Embryonic facial prominence (tissue), 1 donor: ENCODE results near the gene DIPK1A.
A peak's percentile ranks its signal among the peaks of the same experiment; 100 is the strongest.
"Not testable (repeated sequence)": the region's sequence is repeated elsewhere in the genome, so short reads cannot be mapped to it uniquely, and the experiment has no call there.

Experiments used
- DNase-seq: peaks from one replicate; pipeline ENCODE4 v3.0.0-alpha.2; 2016; ENCODE audit errors: extremely low spot score

The DIPK1A gene

GRCh38 chr1:92980732-92981647 is 19.7 kb upstream of the DIPK1A start:
- no peak for DNase-seq

DNA sequence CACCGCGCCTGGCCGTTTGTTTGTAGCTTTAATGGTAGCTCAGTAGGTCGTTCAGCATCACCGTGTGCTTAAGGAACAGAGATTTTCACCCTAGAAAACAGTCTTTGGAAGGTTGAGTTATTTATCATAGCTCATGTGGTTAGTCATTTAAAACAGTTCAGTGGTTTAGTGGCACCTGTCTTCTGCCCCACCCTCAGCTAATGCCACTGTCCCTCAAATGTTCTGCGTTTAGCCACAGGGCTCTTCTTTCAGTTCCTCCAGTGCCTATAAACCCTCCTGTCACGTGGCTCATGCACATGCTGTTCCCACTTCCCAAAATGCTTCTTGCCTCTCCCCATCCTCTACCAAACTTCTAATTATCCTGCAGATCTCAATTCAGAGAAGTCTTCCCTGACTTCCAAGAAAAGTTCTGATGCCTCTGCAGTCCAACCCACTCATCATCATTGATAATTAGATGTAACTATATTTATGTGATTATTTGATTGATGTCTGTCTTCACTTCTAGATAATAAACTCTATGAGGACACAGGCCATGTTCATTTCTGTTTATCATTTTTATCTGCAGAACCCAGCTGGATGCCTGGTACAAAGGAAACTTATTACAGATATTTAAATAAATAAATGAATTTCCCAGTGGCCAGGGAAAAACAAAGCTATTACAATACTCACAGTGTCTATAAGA is 14.4 kb upstream of the DIPK1A start:
- no peak for DNase-seq

GRCh38 chr1:92974112-92974511 is 12.8 kb upstream of the DIPK1A start:
- DNase-seq = not testable (repeated sequence)

- no peak for DNase-seq
These were observed 12.1 kb upstream of the DIPK1A start for GRCh38 chr1:92973203-92973897.

- DNase-seq = no peak
These were observed 11.3 kb upstream of the DIPK1A start for GRCh38 chr1:92972409-92973129.

DNA sequence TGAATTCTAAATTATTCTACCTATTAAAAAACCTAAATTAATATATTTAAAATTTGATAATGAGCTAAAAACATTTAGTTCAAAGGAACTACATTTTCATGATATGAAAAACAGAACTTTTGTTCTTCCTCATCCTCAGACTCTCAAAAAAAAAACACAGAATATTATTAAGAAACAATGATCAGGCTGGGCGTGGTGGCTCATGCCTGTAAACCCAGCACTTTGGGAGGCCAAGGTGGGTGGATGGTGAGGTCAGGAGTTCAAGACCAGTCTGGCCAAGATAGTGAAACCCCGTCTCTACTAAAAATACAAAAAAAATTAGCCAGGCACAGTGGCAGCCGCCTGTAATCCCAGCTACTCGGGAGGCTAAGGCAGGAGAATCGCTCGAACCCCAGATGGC is 10.7 kb upstream of the DIPK1A start:
- DNase-seq = not testable (repeated sequence)

GRCh38 chr1:92970990-92971689 is 9.9 kb upstream of the DIPK1A start:
- DNase-seq = no peak

DNA sequence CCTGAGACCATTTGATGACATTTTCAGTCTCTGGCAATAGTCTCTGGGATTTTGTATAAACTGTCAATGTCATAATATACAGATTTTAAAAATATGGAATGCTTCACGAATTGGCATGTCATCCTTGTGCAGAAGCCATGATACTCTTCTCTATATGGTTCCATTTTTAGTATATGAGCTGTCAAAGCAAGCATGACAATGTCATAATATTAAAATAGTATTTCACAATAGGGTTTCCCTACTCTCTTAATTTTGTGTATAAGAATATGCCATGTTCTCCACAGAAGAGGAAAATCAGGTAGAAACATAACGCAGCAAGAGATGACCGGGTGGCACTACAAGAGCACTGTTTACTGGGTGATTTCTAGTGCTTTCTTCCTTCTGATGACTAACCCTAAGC is 8.3 kb upstream of the DIPK1A start:
- DNase-seq = no peak

DNA sequence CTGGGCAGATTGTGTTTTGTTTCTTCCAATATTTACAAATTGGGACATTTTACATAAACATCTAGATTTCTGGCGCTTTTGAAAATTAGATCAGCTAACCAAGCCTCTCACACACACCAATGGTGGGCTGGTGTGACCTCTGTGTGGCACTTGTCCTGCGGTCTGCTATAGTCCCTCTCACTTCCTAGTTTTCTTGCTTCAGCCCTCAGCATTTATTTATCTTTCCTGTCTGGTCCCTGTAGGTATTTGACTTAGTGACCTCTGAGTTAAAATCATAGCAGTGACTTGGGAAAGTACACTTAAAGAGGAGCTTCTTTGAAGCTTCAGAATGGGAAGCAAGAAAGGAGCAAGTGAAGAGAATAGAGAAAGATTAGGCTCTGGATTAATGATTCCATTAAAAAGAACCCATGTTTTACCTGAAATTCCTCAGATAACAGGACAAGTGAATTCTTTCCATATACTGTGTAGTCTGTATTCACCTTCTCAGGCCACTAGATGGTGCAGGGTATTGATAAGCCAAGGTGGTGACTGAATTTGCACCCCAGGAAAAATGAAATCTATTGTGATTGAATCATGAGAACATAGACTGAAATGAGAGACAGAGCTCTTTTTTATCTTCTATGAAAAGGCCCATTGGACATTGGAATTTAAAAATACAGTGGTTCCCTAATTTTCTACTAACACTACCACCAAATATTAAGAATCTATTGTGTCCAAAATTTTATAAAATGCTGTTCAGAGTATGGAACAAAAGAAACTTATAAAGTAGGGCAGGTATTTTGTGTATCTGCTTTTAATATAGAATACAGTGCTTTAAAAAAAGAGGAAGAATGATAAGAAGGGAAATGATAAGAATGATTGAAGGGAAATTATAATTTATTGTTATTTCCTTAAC is 7.1 kb upstream of the DIPK1A start:
- DNase-seq = no peak

DNA sequence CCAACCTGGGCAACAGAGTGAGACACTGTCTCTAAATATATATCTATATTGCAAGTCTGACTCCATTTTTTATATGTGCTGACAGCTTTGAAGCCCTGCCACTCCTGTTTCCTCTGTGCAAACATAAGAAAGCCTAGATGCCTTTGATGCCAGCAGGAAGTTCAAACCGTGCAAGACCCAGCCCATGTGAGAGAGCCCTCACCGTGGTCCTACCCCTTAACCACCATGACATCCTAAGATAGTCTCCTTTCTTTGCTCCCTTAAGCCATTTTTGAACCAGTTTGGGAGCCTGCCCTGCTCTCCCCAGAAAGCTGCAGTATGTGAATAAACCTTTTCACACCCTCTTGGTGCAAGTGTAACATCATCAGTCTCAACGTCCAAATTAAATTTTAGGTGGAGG is 3.7 kb upstream of the DIPK1A start:
- no peak for DNase-seq

GRCh38 chr1:92964316-92964715 is 3.1 kb upstream of the DIPK1A start:
- DNase-seq = no peak

DNA sequence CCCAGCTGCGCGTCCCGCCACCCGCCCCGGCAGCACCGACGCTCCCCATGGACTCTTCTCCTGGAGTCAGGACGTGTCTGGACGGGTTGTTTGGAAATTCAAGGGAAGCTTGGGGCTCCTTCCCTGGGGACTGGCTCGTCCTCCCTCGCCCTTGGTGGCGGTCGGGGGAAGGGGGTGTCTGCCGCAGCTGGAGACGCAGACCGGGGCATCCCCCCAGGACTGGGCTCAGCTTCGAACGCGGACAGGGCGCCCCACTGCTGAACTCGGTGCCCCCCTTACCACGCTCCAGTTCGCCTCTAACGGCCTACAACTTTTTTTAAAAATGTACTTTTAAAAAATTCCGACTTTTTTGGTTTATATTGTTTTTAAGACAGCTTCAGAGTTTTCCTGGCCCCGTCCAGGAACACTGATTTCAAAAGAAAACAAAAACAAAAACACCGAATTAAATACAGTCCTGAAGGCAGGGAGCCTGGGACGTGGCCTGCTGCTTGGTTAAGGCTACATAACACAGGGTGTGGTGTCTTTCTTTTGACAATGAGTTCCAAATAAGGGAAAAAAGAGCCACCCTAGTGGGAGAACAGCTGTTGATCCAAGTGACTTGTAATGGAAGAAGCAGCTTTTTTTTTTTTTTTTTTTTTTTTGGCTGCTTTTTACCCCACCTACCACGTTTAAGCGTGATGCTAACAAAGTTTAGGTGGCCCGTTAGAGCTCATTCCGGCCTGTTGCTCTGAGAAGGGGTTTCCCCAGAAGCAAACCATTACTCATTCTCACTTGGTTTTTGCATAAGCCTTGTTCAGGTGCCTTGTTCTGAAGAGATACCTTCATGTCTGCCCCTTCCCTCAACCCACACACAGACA is 862 bp upstream of the DIPK1A start:
- peak; percentile 32 for DNase-seq

- DNase-seq = peak; percentile 54
These were observed 699 bp downstream of the DIPK1A start for GRCh38 chr1:92960395-92961130.

GRCh38 chr1:92958203-92958970 is 2.9 kb downstream of the DIPK1A start:
- DNase-seq = no peak

DNA sequence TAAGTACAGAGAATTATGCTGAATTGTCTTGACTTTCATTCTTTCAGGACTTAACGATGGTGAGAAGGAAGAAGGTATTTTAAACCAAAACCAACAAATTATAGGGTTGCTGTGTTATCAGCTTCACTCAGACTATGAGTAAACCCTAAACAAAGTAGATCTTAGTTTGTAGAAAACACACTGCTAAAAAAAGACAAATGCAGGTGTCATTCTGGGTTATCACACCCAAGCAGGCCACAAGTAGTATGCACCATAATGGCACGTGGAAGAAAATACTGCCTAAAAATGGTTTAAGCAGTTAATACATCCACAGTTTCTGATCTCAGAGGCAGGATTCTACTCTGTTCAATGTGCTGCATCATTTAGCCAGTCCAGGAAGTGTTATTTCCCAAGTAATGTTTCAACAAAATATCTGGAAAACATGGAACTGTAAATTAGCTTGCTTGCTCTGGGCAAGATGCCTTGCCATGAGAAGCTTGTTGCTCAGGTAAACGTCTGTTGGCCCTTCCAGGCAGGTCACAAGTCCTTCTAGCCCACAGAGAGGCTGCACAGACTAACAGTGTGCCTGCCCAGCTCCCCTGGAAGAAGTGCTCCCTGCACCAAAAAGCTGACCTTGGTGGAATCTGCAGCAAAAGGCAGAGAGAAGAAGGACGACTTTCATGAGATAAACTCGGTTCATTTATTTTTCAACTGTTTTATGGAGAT is 4.1 kb downstream of the DIPK1A start:
- DNase-seq = no peak

DNA sequence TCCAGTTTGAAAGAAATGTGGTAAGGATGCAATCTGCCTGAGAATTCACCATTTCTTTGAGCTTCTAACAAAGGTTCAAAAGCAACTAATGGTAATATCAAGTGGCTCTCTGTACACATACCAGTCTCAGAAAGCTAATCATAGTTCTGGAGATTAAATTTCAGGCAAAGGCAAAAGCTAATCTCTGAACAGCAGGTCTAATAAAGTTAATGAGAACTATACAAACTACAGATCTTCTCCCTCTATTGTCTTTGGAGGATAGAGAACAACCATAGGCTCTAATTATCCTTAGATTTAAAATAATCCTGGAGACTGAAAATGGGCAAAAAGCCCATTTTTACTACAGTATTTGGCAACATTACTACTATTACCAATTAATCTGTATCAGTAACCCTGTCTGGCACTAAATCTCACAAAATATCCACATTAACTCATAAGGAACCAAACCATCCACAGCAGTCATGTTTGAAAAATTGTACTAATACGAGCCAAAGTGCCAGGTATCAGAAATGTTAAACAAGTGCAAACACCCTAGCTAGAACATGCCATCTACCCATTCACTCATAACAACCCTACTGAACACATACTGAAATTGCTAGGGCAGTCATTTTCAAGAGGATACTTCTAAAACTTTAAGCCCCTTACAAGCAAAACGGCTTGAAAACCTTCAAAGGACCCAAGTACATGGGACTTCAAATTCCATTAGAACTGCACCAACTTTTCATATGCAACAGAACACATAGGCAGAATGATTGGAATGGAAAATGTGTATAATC is 4.8 kb downstream of the DIPK1A start:
- DNase-seq = no peak
